Body of pancreas (tissue), 4 donors: ENCODE measurements around the gene CAMK2D.

Experiments
- CTCF ChIP-seq, 7 experiments: fragments of 450-650 bp in 4 of 7; fragments of 200-600 bp in 3 of 7; sonication (generic) in 3 of 7; IDR thresholded peaks; one replicate each; pipeline ENCODE4 v1.5.1; 2016 to 2019; ENCODE audit warnings: antibody characterized with exemption in 7 of 7
- POLR2A ChIP-seq, 3 donors: fragments of 450-650 bp; IDR thresholded peaks; one replicate each; pipeline ENCODE4 v1.6.1; 2016; ENCODE audit warnings: antibody characterized with exemption in 3 of 3, mild to moderate bottlenecking in 2 of 3

- no peak for TF ChIP-seq CTCF (IDR thresholded peaks at IDR 0.05)
- no peak for TF ChIP-seq POLR2A (IDR thresholded peaks at IDR 0.05)
Measured at GRCh38 chr4:113677325-113677724, 84.2 kb downstream of the CAMK2D start.
